ENCODE measurements around the gene TTLL11. TPM values are rescaled to one million over a fixed set of nuclear protein-coding genes. Genes with fewer than 3 reads are reported as not detected.

Gene TTLL11
- total and polyA plus RNA-seq, 2 experiments from 2014 or later: 0.57 to 1.4 TPM

DNA sequence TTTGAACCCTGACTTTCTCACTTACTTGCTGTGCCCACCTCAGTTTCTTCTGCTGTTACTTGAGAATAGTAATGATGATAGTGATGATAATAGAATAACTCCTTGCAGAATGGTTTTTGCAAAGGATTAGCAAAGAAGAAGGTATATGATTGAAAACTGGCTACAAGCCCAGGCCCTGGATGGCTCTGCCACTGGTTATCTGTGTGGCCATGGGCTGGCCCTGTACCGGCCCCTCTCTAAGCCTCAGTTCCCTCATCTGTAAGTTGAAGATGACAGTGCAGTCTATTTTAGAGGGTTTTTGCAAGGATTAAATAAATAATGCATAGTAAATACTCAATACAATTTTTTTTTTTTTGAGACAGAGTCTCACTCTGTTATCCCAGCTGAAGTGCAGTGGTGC lies 6.2 kb downstream of the TTLL11 start (continued):
- TF ChIP-seq, protein P1, sequence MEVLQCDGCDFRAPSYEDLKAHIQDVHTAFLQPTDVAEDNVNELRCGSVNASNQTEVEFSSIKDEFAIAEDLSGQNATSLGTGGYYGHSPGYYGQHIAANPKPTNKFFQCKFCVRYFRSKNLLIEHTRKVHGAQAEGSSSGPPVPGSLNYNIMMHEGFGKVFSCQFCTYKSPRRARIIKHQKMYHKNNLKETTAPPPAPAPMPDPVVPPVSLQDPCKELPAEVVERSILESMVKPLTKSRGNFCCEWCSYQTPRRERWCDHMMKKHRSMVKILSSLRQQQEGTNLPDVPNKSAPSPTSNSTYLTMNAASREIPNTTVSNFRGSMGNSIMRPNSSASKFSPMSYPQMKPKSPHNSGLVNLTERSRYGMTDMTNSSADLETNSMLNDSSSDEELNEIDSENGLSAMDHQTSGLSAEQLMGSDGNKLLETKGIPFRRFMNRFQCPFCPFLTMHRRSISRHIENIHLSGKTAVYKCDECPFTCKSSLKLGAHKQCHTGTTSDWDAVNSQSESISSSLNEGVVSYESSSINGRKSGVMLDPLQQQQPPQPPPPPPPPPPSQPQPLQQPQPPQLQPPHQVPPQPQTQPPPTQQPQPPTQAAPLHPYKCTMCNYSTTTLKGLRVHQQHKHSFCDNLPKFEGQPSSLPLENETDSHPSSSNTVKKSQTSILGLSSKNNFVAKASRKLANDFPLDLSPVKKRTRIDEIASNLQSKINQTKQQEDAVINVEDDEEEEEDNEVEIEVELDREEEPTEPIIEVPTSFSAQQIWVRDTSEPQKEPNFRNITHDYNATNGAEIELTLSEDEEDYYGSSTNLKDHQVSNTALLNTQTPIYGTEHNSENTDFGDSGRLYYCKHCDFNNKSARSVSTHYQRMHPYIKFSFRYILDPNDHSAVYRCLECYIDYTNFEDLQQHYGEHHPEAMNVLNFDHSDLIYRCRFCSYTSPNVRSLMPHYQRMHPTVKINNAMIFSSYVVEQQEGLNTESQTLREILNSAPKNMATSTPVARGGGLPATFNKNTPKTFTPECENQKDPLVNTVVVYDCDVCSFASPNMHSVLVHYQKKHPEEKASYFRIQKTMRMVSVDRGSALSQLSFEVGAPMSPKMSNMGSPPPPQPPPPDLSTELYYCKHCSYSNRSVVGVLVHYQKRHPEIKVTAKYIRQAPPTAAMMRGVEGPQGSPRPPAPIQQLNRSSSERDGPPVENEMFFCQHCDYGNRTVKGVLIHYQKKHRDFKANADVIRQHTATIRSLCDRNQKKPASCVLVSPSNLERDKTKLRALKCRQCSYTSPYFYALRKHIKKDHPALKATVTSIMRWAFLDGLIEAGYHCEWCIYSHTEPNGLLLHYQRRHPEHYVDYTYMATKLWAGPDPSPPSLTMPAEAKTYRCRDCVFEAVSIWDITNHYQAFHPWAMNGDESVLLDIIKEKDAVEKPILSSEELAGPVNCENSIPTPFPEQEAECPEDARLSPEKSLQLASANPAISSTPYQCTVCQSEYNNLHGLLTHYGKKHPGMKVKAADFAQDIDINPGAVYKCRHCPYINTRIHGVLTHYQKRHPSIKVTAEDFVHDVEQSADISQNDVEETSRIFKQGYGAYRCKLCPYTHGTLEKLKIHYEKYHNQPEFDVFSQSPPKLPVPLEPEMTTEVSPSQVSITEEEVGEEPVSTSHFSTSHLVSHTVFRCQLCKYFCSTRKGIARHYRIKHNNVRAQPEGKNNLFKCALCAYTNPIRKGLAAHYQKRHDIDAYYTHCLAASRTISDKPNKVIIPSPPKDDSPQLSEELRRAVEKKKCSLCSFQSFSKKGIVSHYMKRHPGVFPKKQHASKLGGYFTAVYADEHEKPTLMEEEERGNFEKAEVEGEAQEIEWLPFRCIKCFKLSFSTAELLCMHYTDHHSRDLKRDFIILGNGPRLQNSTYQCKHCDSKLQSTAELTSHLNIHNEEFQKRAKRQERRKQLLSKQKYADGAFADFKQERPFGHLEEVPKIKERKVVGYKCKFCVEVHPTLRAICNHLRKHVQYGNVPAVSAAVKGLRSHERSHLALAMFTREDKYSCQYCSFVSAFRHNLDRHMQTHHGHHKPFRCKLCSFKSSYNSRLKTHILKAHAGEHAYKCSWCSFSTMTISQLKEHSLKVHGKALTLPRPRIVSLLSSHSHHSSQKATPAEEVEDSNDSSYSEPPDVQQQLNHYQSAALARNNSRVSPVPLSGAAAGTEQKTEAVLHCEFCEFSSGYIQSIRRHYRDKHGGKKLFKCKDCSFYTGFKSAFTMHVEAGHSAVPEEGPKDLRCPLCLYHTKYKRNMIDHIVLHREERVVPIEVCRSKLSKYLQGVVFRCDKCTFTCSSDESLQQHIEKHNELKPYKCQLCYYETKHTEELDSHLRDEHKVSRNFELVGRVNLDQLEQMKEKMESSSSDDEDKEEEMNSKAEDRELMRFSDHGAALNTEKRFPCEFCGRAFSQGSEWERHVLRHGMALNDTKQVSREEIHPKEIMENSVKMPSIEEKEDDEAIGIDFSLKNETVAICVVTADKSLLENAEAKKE (CRISPR knock-in tag; IDR thresholded peaks at IDR 0.05): no peak

DNA sequence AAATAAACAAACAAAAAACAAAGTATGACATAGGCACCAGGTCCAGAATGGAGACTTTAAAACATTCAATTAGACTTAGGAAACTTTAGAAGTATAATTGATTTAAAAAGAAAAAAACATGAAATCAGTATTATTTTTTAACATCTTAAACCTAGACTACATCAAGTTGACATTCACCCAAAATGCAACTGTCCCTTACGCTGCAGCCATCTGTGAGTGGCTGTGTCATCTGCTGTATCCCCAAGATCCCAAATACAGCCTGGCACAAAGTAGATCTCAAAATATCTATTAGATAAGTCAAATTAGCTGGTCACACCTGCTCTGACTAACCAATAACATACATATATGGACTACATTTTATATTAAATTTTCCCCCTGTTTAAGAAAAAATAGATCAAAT lies 7.8 kb downstream of the TTLL11 start:
- Histone ChIP-seq H3K79me2 (replicated peaks; ENCODE audit: insufficient read depth) (no peaks in the 10 kb centered on the region), H2AFZ (no peak overlapping the region), H3F3A (replicated peaks; ENCODE audit: low read depth) (no peaks in the 10 kb centered on the region), H3K4me3 (no peak overlapping the region), H3K27ac (ENCODE audit: low read depth) (no peak overlapping the region), H3K36me3 (ENCODE audit: insufficient read depth) (no peaks in the 10 kb centered on the region), H3K4me1 (ENCODE audit: insufficient read depth) (no peaks in the 10 kb centered on the region; the same call in 1 of the 2 replicates), H4K20me1 (replicated peaks; ENCODE audit: insufficient read depth) (no peaks in the 10 kb centered on the region; the same call in 1 of the 2 replicates), H3K27me3 (ENCODE audit: insufficient read depth) (0 out of 2 replicates have a peak, but pooled peaks cover under 1% of the 10 kb centered on the region), H3K4me2 (no peak overlapping the region), H3K9me2 (ENCODE audit: insufficient read depth) (no peaks in the 10 kb centered on the region)
- no peak overlapping the region for H3K27ac Mint-ChIP-seq
- no peak overlapping the region for H3K4me3 Mint-ChIP-seq
- H3K4me1 Mint-ChIP-seq: no peaks in the 10 kb centered on the region; the same call in 2 of the 3 replicates
- H3K9me3 Mint-ChIP-seq: no peaks in the 10 kb centered on the region
- no peaks in the 10 kb centered on the region for H3K36me3 Mint-ChIP-seq (ENCODE audit: low read depth)
- no peak for DNase-seq (ENCODE audit: low spot score)
- no peak for ATAC-seq
- H3K27me3 Mint-ChIP-seq (ENCODE audit: insufficient read depth, low read depth, poor library complexity): peaks cover 6% of the 10 kb centered on the region
- TF ChIP-seq, protein P2, sequence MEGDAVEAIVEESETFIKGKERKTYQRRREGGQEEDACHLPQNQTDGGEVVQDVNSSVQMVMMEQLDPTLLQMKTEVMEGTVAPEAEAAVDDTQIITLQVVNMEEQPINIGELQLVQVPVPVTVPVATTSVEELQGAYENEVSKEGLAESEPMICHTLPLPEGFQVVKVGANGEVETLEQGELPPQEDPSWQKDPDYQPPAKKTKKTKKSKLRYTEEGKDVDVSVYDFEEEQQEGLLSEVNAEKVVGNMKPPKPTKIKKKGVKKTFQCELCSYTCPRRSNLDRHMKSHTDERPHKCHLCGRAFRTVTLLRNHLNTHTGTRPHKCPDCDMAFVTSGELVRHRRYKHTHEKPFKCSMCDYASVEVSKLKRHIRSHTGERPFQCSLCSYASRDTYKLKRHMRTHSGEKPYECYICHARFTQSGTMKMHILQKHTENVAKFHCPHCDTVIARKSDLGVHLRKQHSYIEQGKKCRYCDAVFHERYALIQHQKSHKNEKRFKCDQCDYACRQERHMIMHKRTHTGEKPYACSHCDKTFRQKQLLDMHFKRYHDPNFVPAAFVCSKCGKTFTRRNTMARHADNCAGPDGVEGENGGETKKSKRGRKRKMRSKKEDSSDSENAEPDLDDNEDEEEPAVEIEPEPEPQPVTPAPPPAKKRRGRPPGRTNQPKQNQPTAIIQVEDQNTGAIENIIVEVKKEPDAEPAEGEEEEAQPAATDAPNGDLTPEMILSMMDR (conservative IDR thresholded peaks at IDR 0.05; ENCODE audit: low read depth in 2 of 2): no peak
- TF ChIP-seq NANOG (IDR thresholded peaks at IDR 0.05; ENCODE audit: borderline replicate concordance): no peak
- TF ChIP-seq, protein P3, sequence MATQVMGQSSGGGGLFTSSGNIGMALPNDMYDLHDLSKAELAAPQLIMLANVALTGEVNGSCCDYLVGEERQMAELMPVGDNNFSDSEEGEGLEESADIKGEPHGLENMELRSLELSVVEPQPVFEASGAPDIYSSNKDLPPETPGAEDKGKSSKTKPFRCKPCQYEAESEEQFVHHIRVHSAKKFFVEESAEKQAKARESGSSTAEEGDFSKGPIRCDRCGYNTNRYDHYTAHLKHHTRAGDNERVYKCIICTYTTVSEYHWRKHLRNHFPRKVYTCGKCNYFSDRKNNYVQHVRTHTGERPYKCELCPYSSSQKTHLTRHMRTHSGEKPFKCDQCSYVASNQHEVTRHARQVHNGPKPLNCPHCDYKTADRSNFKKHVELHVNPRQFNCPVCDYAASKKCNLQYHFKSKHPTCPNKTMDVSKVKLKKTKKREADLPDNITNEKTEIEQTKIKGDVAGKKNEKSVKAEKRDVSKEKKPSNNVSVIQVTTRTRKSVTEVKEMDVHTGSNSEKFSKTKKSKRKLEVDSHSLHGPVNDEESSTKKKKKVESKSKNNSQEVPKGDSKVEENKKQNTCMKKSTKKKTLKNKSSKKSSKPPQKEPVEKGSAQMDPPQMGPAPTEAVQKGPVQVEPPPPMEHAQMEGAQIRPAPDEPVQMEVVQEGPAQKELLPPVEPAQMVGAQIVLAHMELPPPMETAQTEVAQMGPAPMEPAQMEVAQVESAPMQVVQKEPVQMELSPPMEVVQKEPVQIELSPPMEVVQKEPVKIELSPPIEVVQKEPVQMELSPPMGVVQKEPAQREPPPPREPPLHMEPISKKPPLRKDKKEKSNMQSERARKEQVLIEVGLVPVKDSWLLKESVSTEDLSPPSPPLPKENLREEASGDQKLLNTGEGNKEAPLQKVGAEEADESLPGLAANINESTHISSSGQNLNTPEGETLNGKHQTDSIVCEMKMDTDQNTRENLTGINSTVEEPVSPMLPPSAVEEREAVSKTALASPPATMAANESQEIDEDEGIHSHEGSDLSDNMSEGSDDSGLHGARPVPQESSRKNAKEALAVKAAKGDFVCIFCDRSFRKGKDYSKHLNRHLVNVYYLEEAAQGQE (IDR thresholded peaks at IDR 0.05; ENCODE audit: unreplicated experiment): no peak
- no peak for TF ChIP-seq EZH2 (IDR thresholded peaks at IDR 0.05; ENCODE audit: low read depth, unreplicated experiment)
- TF ChIP-seq EZH2phosphoT487 (IDR thresholded peaks at IDR 0.05; ENCODE audit: unreplicated experiment): no peak
- TF ChIP-seq STAT1 (IDR thresholded peaks at IDR 0.05; ENCODE audit: unreplicated experiment): no peak
